GM19025 (cell line): ENCODE results near the gene GAB1.

ENCODE experiments used
- ATAC-seq: cut with Tn5 transposase; IDR thresholded peaks from one replicate; pipeline ENCODE4 v1.9.1; 2021; ENCODE audit warnings: mild to moderate bottlenecking, low read depth, moderate library complexity; ENCODE audit not compliant: unreplicated experiment

The GAB1 gene

DNA sequence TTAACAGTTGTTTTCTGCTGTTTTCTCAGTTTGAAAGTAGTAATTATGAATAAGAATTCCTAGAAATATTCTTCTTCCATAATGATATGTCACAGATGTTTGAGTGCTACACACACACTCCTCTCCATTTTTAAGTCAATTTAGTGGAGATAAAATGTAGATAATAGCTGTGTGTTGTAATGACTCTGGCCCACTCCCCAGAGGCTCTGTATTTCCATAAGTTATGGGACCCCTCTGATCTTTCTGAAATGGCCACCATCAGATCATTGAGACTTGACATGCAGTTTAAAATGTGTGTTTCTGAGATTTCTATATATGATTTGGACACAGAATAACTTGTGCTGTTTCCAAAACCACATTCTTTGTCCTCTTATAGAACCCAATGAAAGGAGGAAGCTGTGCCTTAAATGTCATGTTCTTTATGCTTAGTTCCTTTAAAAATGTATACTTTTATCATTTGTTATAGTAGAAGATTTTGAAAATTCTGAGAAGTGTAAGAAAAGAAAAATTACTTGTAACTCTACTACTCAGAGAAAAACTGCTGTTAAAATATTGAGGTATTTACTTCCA lies 46.4 kb downstream of the GAB1 start:
- ATAC-seq = no peak

DNA sequence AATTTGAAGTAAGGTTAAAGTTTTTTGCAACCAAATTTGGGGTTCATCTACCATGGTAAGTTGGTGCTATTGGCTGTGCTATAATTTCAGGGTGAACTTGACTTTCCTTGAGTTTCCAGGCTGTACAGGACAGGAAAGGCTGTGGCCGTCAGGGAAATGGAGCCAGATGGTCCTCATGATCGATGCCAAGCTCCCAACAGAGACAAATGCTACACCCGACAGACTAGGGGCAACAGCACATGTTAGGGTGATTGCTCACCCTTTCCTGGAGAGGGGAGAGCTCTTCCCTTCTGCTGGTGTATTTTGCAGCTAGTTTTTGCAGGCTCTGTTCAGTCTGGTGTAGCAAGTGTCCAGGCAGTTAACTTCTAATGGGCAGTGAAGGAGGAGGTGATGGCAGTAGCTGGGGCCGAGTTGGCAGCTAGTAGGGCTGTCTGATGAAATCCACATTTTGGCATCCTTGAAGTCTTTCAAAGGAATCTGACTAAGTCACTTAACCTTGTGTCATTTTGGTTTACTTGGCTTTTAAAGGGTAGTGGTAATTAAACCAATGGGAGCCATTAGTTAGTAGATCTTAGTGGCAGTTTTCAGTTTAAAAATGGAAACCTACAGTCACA lies 47.8 kb downstream of the GAB1 start:
- ATAC-seq = no peak

DNA sequence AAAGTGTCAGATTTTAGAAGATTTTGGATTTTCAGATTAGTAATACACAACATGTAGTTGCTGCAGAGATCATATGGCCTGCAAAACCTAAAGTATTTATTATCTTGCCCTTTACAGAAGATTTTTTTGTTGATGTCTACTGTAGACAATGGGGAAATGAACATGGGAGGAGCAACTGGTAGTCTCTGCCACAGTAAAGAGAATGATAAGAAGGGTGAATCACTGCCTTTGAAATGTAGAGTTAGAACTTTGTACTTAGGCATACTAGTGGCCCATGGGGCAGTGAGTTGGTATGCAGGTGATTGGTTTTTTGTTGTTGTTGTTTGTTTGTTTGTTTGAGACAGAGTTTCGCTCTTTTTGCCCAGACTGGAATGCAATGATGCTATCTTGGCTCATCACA lies 50.1 kb downstream of the GAB1 start:
- ATAC-seq = no peak

DNA sequence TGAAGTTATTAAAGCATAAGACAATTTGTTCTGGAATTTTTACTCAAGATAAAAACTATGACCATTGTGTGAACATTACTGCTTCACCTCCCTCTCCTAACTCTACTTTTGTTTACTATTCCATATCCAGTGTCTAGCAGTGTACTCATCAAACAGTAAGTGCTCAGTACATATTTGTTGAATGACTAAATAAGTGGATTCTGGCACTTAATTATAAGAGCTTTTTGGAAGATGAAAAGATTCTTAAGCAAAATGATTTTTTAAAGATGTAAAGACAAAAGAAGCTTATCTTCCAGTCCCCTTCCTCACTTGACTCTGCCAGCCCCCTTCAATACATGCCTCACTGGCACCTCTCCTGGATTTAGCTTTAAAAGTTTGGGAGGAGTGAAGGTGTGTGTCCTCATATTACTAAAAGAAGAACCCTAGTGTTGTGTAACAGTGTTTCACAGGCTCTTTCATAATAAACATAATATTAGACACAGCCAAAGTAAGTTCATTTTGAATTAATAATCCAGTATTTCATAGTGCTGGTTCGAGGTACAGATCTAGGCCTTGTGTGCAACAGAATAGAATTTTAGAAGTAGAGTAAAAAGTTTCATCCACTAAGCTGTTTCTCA lies 53.0 kb downstream of the GAB1 start:
- no peak for ATAC-seq

DNA sequence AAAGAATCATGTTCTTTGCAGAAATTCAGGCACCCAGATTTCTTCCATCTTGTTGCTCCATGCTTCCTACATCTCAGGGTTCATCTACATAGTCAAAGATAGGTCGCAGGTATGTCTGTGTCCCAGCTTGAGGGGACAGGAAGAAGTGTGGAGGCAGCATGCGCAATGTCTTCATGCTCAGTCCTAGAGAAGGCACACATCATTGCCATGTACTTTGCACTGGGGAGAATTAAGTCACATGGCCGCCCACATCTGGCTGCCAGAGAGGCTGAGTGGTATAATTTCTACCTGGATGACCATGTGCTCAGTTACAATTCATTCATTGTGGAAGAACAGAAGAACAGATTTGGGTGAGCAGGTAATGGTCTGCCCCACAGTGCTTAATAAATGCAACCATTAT lies 54.1 kb downstream of the GAB1 start:
- ATAC-seq = no peak

DNA sequence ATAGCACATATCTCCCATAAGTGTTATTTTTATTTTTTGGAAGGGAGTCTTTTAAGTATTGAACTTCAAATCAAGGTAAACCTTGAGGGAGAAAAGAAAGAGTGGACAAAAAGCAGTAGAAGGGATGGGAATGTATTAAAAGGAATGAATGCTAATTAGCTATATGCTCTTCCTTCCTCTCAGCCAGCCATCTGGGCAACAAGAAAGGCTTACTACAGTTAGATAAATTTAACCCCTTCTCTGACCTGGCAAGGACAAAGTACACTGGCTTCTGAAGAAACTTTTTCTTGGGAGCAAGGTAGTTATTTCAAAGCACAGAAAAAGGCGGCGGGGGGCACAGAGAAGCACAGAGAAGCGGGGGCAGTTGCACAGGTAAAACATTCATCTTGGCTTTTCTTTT lies 54.6 kb downstream of the GAB1 start:
- no peak for ATAC-seq

DNA sequence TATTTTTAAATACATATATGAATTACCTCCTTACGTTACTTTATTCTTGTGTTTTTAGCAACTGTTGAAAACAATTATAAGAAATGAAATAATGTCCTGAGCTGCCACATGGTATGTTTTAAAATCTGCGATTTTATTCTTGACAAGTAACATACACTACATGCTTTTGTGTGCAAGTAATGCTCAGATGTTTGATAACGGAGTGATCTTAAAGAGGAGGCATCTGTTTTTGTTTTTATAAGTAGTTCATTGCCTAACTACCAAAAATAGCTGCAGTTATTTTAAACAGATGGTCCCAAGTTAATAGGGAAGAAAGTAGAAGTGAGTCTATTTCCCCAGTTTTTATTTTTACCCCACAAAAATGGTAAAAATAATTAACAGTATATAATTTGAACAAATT lies 55.2 kb downstream of the GAB1 start:
- no peak for ATAC-seq

DNA sequence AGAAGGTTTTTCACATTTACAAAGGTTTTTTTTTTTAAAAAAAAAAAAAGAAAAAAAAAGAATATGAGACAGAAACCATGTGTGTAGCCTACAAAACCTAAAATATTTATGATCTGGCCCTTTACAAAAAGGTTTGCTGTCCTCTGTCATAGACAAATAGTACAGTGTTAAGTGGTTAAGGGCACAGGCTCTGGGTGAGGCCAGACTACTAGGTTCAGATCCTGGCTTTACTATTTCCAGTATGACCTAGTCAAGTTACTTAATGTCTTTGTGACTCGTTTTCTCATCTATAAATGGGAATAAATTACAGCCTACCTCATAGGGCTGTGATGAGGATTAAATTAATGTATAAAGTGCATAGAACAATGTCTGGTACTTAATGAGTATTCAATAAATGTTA lies 56.5 kb downstream of the GAB1 start:
- no peak for ATAC-seq

DNA sequence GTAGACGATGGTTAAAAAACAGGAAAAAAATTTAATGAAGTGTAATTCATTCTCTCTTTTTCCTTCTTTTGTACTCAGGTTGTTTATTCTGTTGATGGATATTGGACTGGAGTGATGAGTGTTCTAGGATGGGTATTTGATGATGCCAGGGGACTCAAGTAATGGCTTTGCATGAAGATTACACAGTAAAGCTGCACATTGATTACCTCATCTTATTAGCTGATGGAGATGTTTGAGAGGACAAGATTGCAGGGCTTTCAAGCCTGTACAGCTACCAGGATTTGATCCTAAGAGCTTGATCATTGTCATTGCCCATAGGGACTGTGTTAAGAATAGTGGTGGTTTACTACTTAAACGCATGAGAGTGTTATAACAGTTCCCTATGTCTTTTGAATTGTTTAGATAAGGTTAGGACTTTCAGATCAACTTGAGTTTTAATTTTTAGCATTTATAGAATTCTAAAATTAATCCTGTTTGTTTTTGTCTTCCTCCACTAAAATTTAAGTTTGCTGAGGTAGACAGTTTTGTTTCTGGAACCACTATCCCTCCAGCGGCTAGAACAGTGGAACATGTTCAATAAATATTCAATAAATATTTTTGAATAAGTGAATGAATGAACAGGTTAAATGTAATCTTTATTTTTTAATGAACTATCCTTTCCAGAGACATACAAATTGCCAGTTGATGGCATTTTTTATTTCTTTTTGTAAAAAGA lies 58.2 kb downstream of the GAB1 start:
- no peak for ATAC-seq

DNA sequence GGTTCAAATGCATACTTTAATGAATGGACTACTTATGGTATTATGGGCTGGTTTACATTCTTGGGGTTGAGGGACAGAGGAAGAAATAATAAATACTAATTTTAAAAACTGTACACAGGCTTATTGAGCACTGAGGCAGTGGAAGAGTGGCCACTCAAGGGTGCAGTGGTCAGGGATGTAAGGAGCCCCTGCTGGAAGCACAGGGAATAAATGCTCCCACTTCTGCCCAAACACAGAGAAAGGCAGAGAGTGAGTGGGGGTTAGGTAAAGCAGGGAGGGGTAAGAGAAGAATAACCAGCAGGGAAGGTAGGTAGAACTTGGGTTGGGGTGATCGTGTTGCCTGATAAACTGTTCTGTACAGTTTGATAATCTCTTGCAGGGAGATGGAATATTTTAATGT lies 60.0 kb downstream of the GAB1 start:
- ATAC-seq = no peak

DNA sequence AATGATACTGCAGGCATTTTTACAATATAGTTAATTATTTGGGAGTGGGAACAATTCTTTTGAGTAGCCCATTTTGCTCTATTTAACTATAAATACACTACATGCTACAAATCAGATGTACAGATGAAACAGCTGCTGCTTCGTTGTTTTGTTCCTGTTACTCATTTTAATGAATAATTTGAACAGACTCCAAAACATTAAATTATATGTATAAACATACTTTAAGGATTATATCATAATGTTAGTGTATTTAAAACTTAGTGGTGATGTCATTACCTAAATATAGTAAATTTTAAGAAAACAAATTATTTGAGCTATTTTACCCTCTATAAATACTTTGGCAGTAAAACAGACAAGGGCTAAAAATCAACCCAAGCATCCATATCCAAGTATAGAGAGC lies 60.7 kb downstream of the GAB1 start:
- ATAC-seq = no peak

DNA sequence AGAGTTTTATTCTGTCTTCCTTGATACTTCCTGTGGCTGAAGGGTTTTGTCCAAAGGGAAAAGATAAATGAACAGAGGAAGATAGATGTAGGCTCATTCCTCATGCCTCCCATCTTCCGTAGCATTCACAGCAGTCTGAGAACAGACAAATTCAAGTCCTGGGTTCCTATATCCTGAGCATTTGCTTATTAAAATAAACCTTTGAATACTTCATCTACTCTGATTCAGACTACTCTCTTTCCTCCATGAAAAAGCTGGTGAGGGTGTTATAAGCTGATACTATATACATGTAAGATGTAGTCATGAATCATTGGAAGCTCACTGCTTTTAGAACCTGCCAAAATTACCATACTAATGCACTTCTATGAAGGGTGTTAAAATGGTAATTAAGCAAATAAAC lies 61.2 kb downstream of the GAB1 start:
- ATAC-seq = no peak

DNA sequence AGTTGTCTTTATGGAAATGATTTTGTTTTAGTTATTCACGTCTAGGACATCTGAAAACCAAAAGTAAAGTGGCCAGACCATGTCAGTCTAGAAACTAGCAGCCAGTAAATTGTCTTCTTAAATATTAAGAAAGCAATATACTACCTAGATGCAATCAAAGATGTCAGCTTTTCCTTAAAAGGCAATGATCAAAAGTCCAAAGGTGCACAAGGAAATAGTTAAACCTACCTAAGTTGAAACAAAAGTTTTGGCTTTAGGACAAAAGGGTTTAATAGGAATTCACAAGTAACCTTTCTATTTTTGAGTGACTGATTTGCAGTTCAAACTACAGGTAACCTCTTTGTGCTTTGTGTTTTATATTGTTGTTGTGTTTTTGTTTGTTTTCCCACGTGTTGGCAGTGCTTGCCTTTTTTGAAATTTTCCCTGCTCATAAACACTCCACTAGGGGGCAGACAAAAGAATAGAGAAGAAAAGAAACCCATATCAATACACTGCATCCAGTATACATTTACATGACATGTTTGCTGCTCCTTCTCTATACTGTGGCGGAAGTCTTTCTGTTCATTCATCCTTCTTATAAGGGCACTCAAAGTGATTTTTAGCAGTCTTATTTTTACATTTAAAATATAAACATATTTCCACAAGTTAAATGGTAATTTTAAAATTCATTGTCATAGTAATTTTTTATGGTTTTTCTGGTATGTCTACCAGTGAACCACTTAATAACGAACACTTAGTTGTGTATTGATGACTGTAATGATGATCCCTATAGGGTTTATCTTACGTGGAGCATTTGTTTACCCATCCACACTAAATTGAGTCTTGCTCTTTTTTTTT lies 62.7 kb downstream of the GAB1 start:
- ATAC-seq = no peak

DNA sequence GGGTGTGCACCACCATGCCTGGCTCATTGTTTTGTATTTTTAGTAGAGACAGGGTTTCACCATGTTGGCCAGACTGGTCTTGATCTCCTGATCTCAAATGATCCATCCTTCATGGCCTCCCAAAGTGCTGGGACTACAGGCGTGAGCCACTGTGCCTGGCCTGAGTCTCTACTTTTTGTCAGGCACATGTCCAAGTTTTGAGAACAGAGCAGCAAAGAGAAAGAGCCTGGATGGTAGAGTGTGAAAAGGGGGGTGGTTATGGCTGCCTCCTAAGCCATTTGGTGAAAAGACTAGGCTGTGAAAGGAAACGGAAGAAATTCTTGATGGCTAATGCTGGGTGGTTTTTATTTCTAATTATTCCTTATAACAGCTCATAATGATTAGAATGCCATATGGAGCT lies 63.4 kb downstream of the GAB1 start:
- ATAC-seq = no peak

DNA sequence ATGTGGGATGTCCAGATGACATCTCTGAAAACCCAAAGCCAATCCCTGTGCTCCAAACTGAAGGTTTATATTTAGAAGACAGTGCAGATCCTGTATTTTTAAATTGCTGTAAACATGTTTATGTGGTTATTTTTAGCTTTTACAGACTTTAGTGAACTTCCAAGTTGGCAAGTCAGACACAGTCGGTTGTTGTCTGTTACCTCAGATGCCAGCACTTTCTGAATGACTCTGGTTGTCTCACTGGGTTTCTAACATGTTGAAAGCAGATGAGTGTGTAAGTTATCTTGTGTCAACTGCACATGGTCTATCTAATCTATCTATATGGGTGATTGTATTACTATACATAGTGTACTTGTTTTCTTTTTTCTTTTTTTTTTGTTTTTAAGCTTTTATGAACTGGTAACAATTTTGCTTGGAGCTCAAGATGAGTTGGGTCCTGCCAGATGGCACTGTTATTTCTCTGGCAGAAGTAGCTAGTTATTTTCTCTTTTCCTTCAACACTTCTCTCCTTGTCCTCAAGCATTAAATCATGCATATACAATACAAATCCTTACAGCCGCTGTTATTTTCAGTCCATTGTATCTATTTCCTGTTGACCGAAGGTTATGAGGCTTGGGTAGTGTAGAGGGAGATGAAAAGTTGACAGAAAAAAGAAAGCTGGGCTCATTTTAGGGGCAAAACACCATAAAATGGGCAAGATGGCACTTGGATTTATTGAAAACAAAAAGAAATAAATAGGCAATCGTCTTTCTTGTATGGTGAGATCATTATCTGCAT lies 66.3 kb downstream of the GAB1 start:
- peak; percentile 25 for ATAC-seq

DNA sequence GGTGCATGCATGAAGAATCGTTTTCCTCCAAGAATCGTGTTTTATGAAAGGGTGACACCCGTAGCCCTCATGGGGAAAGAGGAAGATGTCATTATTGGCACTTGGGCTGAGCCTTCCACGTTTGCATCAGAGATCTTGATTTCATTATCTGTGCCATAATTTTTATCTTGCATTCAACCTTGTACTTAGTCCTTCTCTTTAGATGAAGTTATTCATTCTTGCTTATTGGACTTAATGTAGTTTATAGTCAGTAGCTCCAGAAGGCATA lies 66.8 kb downstream of the GAB1 start:
- ATAC-seq = no peak

DNA sequence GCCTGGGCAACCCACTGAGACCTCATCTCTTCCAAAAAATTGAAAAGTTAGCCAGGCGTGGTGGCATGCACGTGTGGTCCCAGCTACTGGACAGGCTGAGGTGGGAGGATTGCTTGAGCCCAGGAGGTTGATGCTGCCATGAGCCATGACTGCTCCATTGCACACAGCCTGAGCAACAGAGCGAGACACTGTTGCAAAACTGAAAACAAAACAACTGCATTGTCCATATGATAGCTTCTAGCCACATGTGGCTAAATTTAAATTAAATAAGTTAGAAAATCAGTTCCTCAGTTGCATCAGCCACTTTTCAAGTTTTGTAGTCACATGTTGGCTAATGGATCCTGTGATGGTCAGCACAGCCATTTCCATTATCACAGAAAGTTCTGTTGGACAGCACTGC lies 67.9 kb downstream of the GAB1 start:
- peak; percentile 81 for ATAC-seq

DNA sequence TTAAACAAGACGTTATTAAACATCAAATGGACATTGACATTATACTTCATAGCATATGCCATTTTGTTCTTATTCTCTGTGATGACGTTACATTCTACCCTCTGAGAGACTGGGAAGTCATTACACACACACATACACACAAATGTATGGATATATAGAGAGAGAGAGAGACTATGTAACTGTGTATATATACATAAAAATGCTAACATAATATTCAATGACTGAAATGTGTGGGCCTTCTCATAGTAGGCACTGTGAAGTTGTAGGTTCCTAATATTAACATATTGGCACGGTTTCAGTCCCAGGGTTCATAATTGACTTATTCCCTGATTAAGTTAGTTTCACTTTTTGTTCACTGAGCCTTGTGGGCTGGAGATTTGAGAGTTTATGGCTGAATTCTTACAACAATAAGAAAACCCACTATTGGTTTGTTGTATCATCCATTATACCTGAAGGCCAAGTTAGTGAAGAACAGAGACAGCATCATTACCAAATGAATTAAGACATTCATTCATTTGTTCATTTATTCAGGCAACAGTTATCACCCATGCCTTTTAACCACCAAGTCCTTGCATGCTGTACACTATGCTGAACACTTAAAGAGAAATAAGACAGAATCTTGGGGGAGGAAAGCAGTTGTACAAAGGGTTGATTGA lies 68.5 kb downstream of the GAB1 start:
- ATAC-seq = no peak

DNA sequence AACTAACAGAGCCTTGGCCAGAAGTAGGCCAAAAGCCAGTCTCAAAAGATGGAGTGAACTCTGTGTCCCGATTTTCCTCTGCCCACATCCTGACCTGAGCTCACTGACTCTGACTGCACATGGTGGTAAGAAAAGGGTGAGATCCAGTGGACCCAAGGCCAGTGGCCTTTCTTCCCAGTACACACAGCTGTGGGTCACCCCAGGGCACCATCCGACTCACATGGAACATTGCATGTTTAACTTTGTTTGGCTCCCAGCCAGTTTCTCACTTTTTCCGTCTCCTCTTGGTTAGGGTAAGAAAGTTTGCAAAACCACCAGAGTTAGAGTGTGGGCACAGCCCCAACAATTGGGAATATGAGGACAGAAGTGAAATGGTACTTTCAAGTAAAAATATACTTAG lies 69.8 kb downstream of the GAB1 start:
- no peak for ATAC-seq

DNA sequence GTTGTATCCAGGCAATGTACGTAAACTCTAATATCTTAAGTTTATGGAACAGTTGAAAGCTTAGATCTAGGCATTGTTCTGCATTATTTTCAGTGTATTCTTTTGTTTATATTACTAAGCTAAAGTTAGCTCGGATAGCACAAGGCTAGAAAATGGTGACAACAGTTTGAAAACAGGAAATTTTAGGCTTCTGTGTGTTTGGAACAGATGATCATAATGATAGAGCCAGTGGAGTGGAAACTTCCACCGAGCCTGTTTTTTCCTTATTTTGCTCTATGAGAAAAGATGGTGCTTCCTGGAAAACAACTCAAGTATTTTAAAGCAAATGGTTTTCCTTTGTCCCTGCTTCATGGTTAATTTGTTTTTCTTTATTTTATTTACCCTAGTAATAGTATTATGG lies 70.8 kb downstream of the GAB1 start:
- no peak for ATAC-seq
